ENCODE data around the gene ALOX12B. TPM values are rescaled to one million over a fixed set of nuclear protein-coding genes. Genes with fewer than 3 reads are reported as not detected.
A peak's percentile ranks its signal among the peaks of the same experiment; 100 is the strongest.

Gene ALOX12B
- total and polyA plus RNA-seq, 2 of the 13 experiments (the other 11 are each of a cell fraction or from before 2014, with no cell fraction given), result 0.13 TPM; not detected in 1

GRCh38 chr17:8121681-8122421 lies 34.3 kb upstream of the ALOX12B start (continued):
- no peak for TF ChIP-seq ZFP62 (CRISPR knock-in tag; IDR thresholded peaks at IDR 0.05)
- TF ChIP-seq ZC3H13 (CRISPR knock-in tag; IDR thresholded peaks at IDR 0.05), result 0 out of 2 replicates have a peak, but pooled peaks have one; percentile 31
- TF ChIP-seq ZFP36L2 (CRISPR knock-in tag; IDR thresholded peaks at IDR 0.05), result no peak
- TF ChIP-seq MTA3 (CRISPR knock-in tag; IDR thresholded peaks at IDR 0.05), result no peak
- TF ChIP-seq ZFY (CRISPR knock-in tag; IDR thresholded peaks at IDR 0.05), result peak; percentile 42; the same call in 1 of the 2 replicates
- peak; percentile 81 for TF ChIP-seq MYPOP (CRISPR knock-in tag; IDR thresholded peaks at IDR 0.05)
- 0 out of 2 replicates have a peak, but pooled peaks have one; percentile 49 for TF ChIP-seq ZNF709 (CRISPR knock-in tag; IDR thresholded peaks at IDR 0.05)
- peak; percentile 85 for TF ChIP-seq CTCF (CRISPR knock-in tag; IDR thresholded peaks at IDR 0.05)
- TF ChIP-seq ZNF878 (CRISPR knock-in tag; IDR thresholded peaks at IDR 0.05), result no peak
- no peak for TF ChIP-seq FOXP4 (CRISPR knock-in tag; IDR thresholded peaks at IDR 0.05)
- TF ChIP-seq SOX6 (IDR thresholded peaks at IDR 0.05), result no peak
- TF ChIP-seq SOX6 (CRISPR knock-in tag; IDR thresholded peaks at IDR 0.05), result 0 out of 2 replicates have a peak, but pooled peaks have one; percentile 23
- TF ChIP-seq ZBTB40 (IDR thresholded peaks at IDR 0.05), result no peak
- TF ChIP-seq ZBTB40 (CRISPR knock-in tag; IDR thresholded peaks at IDR 0.05), result peak; percentile 26; the same call in 1 of the 2 replicates
- no peak for TF ChIP-seq SRSF4 (IDR thresholded peaks at IDR 0.05; ENCODE audit: low read depth, low read length, poor library complexity, severe bottlenecking)
- TF ChIP-seq TGIF2 (CRISPR knock-in tag; IDR thresholded peaks at IDR 0.05), result no peak

Data from HepG2 (cell line).